GM12873 (cell line): ENCODE data around the gene MAPK1.

Experiments
- TF ChIP-seq, protein P1 (sequence below): IDR thresholded peaks from 2 replicates; pipeline ENCODE4 v1.5.1; 2012; ENCODE audit warnings: low read depth, mild to moderate bottlenecking, moderate library complexity, low read length, control low read depth; ENCODE audit not compliant: insufficient read depth; ENCODE audit errors: missing control alignments

Gene MAPK1

DNA sequence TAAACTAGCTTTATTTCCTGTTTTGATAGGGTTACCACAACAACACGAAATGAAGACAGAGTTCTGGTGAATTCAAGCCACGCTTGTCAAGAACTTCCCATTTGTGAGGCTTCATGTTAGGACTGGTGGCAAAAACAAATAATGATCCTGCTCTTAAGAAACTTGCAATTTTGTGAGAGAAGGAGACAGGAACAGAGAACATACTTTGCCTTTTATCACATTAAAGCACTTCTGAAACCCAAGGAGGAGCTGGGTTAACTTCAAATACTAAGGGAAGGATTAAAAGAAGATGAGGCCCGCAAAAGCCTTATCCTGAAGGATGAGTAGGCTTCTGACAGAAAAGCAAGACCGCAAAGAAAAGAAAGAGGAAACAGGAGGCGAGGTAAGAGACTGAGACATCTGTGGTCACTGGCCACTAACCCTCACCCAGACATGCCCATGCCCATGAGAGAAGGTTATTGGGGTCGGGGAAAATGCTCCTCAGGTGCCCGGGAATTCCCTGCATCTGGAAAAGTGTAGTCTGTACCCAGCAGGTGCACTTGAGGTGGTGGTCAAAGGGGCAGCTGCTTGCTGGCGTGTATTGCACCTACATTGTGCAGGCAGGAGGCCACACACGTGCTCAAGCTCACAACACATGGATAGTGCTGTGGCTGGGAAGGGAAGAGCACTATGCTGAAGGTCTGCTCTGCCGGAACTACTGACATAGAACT lies 50.5 kb downstream of the MAPK1 start:
- TF ChIP-seq, protein P1, sequence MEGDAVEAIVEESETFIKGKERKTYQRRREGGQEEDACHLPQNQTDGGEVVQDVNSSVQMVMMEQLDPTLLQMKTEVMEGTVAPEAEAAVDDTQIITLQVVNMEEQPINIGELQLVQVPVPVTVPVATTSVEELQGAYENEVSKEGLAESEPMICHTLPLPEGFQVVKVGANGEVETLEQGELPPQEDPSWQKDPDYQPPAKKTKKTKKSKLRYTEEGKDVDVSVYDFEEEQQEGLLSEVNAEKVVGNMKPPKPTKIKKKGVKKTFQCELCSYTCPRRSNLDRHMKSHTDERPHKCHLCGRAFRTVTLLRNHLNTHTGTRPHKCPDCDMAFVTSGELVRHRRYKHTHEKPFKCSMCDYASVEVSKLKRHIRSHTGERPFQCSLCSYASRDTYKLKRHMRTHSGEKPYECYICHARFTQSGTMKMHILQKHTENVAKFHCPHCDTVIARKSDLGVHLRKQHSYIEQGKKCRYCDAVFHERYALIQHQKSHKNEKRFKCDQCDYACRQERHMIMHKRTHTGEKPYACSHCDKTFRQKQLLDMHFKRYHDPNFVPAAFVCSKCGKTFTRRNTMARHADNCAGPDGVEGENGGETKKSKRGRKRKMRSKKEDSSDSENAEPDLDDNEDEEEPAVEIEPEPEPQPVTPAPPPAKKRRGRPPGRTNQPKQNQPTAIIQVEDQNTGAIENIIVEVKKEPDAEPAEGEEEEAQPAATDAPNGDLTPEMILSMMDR, result no peak

- TF ChIP-seq, protein P1, result no peak
Observed at GRCh38 chr22:21816472-21816786, 51.0 kb downstream of the MAPK1 start.

- TF ChIP-seq, protein P1, result no peak
Observed at GRCh38 chr22:21815958-21816357, 51.5 kb downstream of the MAPK1 start.

DNA sequence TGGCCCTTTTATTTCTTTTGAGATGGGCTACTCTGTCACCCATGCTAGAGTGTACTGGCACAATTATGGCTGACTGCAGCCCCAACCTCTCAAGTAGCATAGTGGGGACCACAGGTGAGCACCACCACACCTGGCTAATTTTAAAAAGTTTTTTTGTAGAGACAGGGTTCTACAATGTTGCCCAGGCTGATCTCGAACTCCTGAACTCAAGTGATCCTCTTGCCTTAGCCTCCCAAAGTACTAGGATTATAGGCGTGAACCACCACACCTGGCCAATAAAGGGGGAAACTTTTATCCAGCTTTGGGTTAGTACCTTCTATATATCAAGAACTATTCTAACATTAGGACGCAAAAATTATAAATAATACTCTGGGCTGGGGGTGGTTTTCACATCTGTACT lies 52.1 kb downstream of the MAPK1 start:
- TF ChIP-seq, protein P1, result no peak

- TF ChIP-seq, protein P1, result no peak
Observed at GRCh38 chr22:21811982-21812381, 55.5 kb downstream of the MAPK1 start.

GRCh38 chr22:21807544-21808529 lies 59.6 kb downstream of the MAPK1 start:
- TF ChIP-seq, protein P1, result no peak

- TF ChIP-seq, protein P1, result no peak
Observed at GRCh38 chr22:21803811-21804249, 63.6 kb downstream of the MAPK1 start.
